HepG2 (cell line): ENCODE measurements around the gene P3H4. TPM values are rescaled to one million over a fixed set of nuclear protein-coding genes. Genes with fewer than 3 reads are reported as not detected.

ENCODE experiments used
- FOXC1 ChIP-seq: sonication (generic); formaldehyde crosslinking; IDR thresholded peaks from 2 replicates; pipeline ENCODE4 v1.8.0; 2022; ENCODE audit warnings: mild to moderate bottlenecking, missing genetic modification reagents, borderline replicate concordance
- HNF4A ChIP-seq: sonication (generic); formaldehyde crosslinking; IDR thresholded peaks from 2 replicates; pipeline ENCODE4 v1.4.0; 2020; ENCODE audit warnings: missing genetic modification reagents
- JUN ChIP-seq: sonication (generic); formaldehyde crosslinking; IDR thresholded peaks from 2 replicates; pipeline ENCODE4 v1.4.0; 2020; ENCODE audit warnings: mild to moderate bottlenecking, missing genetic modification reagents
- JUND ChIP-seq: sonication (generic); formaldehyde crosslinking; IDR thresholded peaks from 2 replicates; pipeline ENCODE4 v1.8.0; 2022; ENCODE audit warnings: mild to moderate bottlenecking, missing genetic modification reagents
- MXD1 ChIP-seq: sonication (generic); formaldehyde crosslinking; IDR thresholded peaks from 2 replicates; pipeline ENCODE4 v1.4.0; 2020; ENCODE audit warnings: mild to moderate bottlenecking, missing genetic modification reagents
- RBM22 ChIP-seq: fragments of 200-400 bp; formaldehyde crosslinking; optimal IDR thresholded peaks from 2 replicates; pipeline ENCODE3; 2017; ENCODE audit warnings: mild to moderate bottlenecking, low read length, moderate library complexity
- SOX13 ChIP-seq, 3 experiments: fragments of 450-650 bp in 1 of 3; sonication (generic) in 1 of 3; formaldehyde crosslinking in 1 of 3; IDR thresholded peaks in 2 of 3; conservative IDR thresholded peaks in 1 of 3; 2 replicates each; pipeline versions ENCODE4 v1.5.0 to v1.6.1; 2016 to 2020; ENCODE audit warnings: antibody characterized with exemption in 1 of 3, mild to moderate bottlenecking in 1 of 3, missing compliant biosample characterization in 1 of 3, missing genetic modification reagents in 1 of 3, moderate library complexity in 1 of 3
- TCF12 ChIP-seq, 2 experiments: fragments of 450-650 bp in 1 of 2; sonication (generic) in 1 of 2; formaldehyde crosslinking in 1 of 2; IDR thresholded peaks; 2 replicates each; pipeline versions ENCODE4 v1.6.1 to v1.8.0; 2017 to 2022; ENCODE audit warnings: antibody characterized with exemption in 1 of 2, mild to moderate bottlenecking in 1 of 2, missing genetic modification reagents in 1 of 2, moderate library complexity in 1 of 2
- THAP7 ChIP-seq: sonication (generic); formaldehyde crosslinking; IDR thresholded peaks from 2 replicates; pipeline ENCODE4 v1.8.1; 2023; ENCODE audit warnings: mild to moderate bottlenecking, missing genetic modification reagents
- TSC22D2 ChIP-seq: sonication (generic); formaldehyde crosslinking; IDR thresholded peaks from 2 replicates; pipeline ENCODE4 v1.5.1; 2020; ENCODE audit warnings: missing genetic modification reagents, mild to moderate bottlenecking, borderline replicate concordance
- YY1 ChIP-seq: IDR thresholded peaks from 2 replicates; pipeline ENCODE4 v1.6.1; 2011; ENCODE audit warnings: low read length, low read depth, moderate library complexity, mild to moderate bottlenecking; ENCODE audit not compliant: insufficient read depth, insufficient replicate concordance
- ZNF275 ChIP-seq: sonication (generic); formaldehyde crosslinking; IDR thresholded peaks from 2 replicates; pipeline ENCODE4 v1.8.0; 2022; ENCODE audit warnings: missing genetic modification reagents, mild to moderate bottlenecking, inconsistent platforms, borderline replicate concordance
- ZNF281 ChIP-seq: sonication (generic); formaldehyde crosslinking; IDR thresholded peaks from 2 replicates; pipeline ENCODE4 v1.4.0; 2020; ENCODE audit warnings: missing genetic modification reagents, borderline replicate concordance
- ZNF546 ChIP-seq: sonication (generic); formaldehyde crosslinking; conservative IDR thresholded peaks from 2 replicates; pipeline ENCODE4 v1.8.1; 2023; ENCODE audit warnings: mild to moderate bottlenecking, missing genetic modification reagents
- ZNF557 ChIP-seq: sonication (generic); formaldehyde crosslinking; IDR thresholded peaks from 2 replicates; pipeline ENCODE4 v1.4.0; 2020; ENCODE audit warnings: missing genetic modification reagents
- ZNF580 ChIP-seq: IDR thresholded peaks from 2 replicates; pipeline ENCODE4 v1.6.1; 2016; ENCODE audit warnings: low read depth, borderline replicate concordance
- ZNF7 ChIP-seq: IDR thresholded peaks from 2 replicates; pipeline ENCODE4 v1.6.1; 2016; ENCODE audit warnings: missing biosample characterization, missing genetic modification reagents
- ZNF713 ChIP-seq: sonication (generic); formaldehyde crosslinking; IDR thresholded peaks from 2 replicates; pipeline ENCODE4 v1.4.0; 2020; ENCODE audit warnings: mild to moderate bottlenecking, missing genetic modification reagents
- ZNF891 ChIP-seq: sonication (generic); formaldehyde crosslinking; IDR thresholded peaks from 2 replicates; pipeline ENCODE4 v1.5.0; 2020; ENCODE audit warnings: mild to moderate bottlenecking, missing genetic modification reagents
- polyA plus RNA-seq, 8 experiments: library from polyadenylated mRNA; depleted of rRNA in 3 of 8; stranded (reverse) in 7 of 8; unstranded in 1 of 8; fragments of >200 nt; fragmentation: Illumina TruSeq in 4 of 8; extraction: Trizol in 4 of 8; gene quantifications; 2 replicates each; pipeline versions ENCODE4 v1.2.1 to v1.2.3, GENCODE V29; 2011 to 2016; ENCODE audit warnings: low read depth in 4 of 8, missing spikeins in 1 of 8, mixed read lengths in 1 of 8; ENCODE audit not compliant: insufficient read depth in 1 of 8
- total RNA-seq, 5 experiments: library from RNA; depleted of rRNA; stranded (reverse); fragments of >200 nt; fragmentation: Illumina TruSeq; extraction: Trizol; gene quantifications; 2 replicates each; pipeline ENCODE4 v1.2.3, GENCODE V29; 2016; ENCODE audit warnings: low read depth in 1 of 5

P3H4 gene
- total and polyA plus RNA-seq, 2 of the 13 experiments (the other 11 are each of a cell fraction or from before 2014, with no cell fraction given) = 37.1 to 50.6 TPM

GRCh38 chr17:41786227-41787020, 25.3 kb downstream of the P3H4 start, which contains the start of gene JUP (continued):
- TF ChIP-seq SOX13 (IDR thresholded peaks at IDR 0.05) (0 out of 2 replicates have a peak, but pooled peaks have one; percentile 24), SOX13 (CRISPR knock-in tag; conservative IDR thresholded peaks at IDR 0.05 in 1 of 2, IDR thresholded peaks at IDR 0.05 in 1 of 2) (no peak; a peak in 1 of 4 replicates), ZNF546 (CRISPR knock-in tag) (0 out of 2 replicates have a peak, but pooled peaks have one; percentile 44), ZNF281 (CRISPR knock-in tag) (peak; percentile 6; the same call in 1 of the 2 replicates), ZNF713 (CRISPR knock-in tag) (peak; percentile 67; the same call in 1 of the 2 replicates), RBM22 (no peak), TCF12 (IDR thresholded peaks at IDR 0.05) (no peak), TCF12 (CRISPR knock-in tag; IDR thresholded peaks at IDR 0.05) (peak; percentile 80; the same call in 1 of the 2 replicates), THAP7 (CRISPR knock-in tag) (peak; percentile 85; the same call in 1 of the 2 replicates), TSC22D2 (no peak), ZNF275 (CRISPR knock-in tag) (peak; percentile 68; the same call in 1 of the 2 replicates), ZNF891 (CRISPR knock-in tag) (peak; percentile 67; the same call in 1 of the 2 replicates), JUN (CRISPR knock-in tag) (0 out of 2 replicates have a peak, but pooled peaks have one; percentile 33), JUND (CRISPR knock-in tag) (0 out of 2 replicates have a peak, but pooled peaks have one; percentile 28), ZNF580 (no peak), YY1 (peak; percentile 64), FOXC1 (CRISPR knock-in tag) (peak; percentile 57; the same call in 1 of the 2 replicates), HNF4A (CRISPR knock-in tag) (peak; percentile 36; the same call in 1 of the 2 replicates), ZNF557 (no peak), MXD1 (peak; percentile 61; the same call in 1 of the 2 replicates), ZNF7 (CRISPR knock-in tag) (no peak)
